Cardiac muscle cell (in vitro differentiated cells and primary cell): Measurements from ENCODE around the gene MOV10L1. TPM values are rescaled to one million over a fixed set of nuclear protein-coding genes. Genes with fewer than 3 reads are reported as not detected.
"Not testable (repeated sequence)": the region's sequence is repeated elsewhere in the genome, so short reads cannot be mapped to it uniquely, and the experiment has no call there.

Experiments
- DNase-seq, 2 donors: peaks; one replicate each; pipeline versions ENCODE4 v3.0.0 to v3.0.0-alpha.2; 2010 to 2017; ENCODE audit warnings: low read depth in 1 of 2, low spot score in 1 of 2
- H3K27ac ChIP-seq: fragments of 200-600 bp; sonication (generic); 2 replicates; pipeline ENCODE4 v1.5.1; 2016
- H3K27me3 ChIP-seq: fragments of 200-600 bp; sonication (generic); 2 replicates; pipeline ENCODE4 v1.6.0; 2016; ENCODE audit warnings: control low read depth
- H3K36me3 ChIP-seq: fragments of 200-600 bp; sonication (generic); 2 replicates; pipeline ENCODE4 v1.5.1; 2016; ENCODE audit warnings: control low read depth
- H3K4me1 ChIP-seq: fragments of 200-600 bp; sonication (generic); 2 replicates; pipeline ENCODE4 v1.8.1; 2017; ENCODE audit warnings: low read depth, mild to moderate bottlenecking, mixed run types
- H3K4me3 ChIP-seq: fragments of 200-600 bp; sonication (generic); 2 replicates; pipeline ENCODE4 v1.5.1; 2016; ENCODE audit warnings: mild to moderate bottlenecking
- H3K9me3 ChIP-seq: fragments of 200-600 bp; sonication (generic); 2 replicates; pipeline ENCODE4 v1.5.1; 2017; ENCODE audit warnings: low read depth, mild to moderate bottlenecking, control low read depth
- CTCF ChIP-seq: IDR thresholded peaks from 2 replicates; pipeline ENCODE4 v1.5.1; 2012; ENCODE audit warnings: low read depth, mild to moderate bottlenecking, low read length
- polyA plus RNA-seq: library from polyadenylated mRNA; unstranded; fragments of >200 nt; fragmentation: Nextera tagmentation; extraction: Ambion mirVana; gene quantifications from 2 replicates; pipeline ENCODE4 v1.2.1, GENCODE V29; 2016
- total RNA-seq: library from RNA; depleted of rRNA; stranded (reverse); fragments of >200 nt; gene quantifications from 2 replicates; pipeline ENCODE4 v1.2.3, GENCODE V29; 2016

Gene MOV10L1
- total and polyA plus RNA-seq, 2 experiments from 2014 or later = 1.1 TPM; not detected in 1

- peaks cover 5% of the 10 kb centered on the region for H3K4me1 ChIP-seq
- H3K27ac ChIP-seq = no peak overlapping the region
- TF ChIP-seq CTCF = no peak
- no peaks in the 10 kb centered on the region for H3K9me3 ChIP-seq
- H3K4me3 ChIP-seq = no peak overlapping the region
- no peak for DNase-seq
- H3K27me3 ChIP-seq = no peaks in the 10 kb centered on the region
- H3K36me3 ChIP-seq = no peaks in the 10 kb centered on the region
Observed at GRCh38 chr22:50134481-50134880, 44.7 kb downstream of the MOV10L1 start.

GRCh38 chr22:50136581-50137015 is 46.8 kb downstream of the MOV10L1 start:
- no peak overlapping the region for H3K27ac ChIP-seq
- no peaks in the 10 kb centered on the region for H3K27me3 ChIP-seq
- H3K36me3 ChIP-seq = no peaks in the 10 kb centered on the region
- H3K4me3 ChIP-seq = no peak overlapping the region
- H3K9me3 ChIP-seq = no peaks in the 10 kb centered on the region
- no peak for TF ChIP-seq CTCF
- H3K4me1 ChIP-seq = peaks cover 5% of the 10 kb centered on the region
- peak; percentile 24 to 63 for DNase-seq

DNA sequence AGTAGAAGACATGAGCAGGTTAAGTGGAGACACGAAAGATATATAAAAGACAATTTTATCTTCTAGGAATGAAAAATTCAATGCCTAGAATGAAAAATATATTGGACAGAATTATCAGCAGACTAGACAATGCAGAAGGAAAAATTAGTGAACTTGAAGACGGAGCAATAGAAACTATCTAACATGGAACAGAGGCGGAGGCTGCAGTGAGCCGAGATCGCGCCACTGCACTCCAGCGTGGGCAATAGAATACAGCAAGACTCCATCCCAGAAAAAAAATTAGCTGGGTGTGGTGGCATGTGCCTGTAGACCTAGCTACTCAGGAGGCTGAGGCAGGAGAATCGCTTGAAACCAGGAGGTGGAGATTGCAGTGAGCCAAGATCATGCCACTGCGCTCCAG is 47.5 kb downstream of the MOV10L1 start:
- H3K27me3 ChIP-seq, H3K4me3 ChIP-seq, H3K4me1 ChIP-seq, H3K36me3 ChIP-seq, H3K9me3 ChIP-seq, H3K27ac ChIP-seq, DNase-seq: not testable (repeated sequence)

- Histone ChIP-seq H3K4me1 (peaks cover 7% of the 10 kb centered on the region), H3K36me3 (no peaks in the 10 kb centered on the region), H3K27ac (no peak overlapping the region), H3K4me3 (no peak overlapping the region), H3K27me3 (no peaks in the 10 kb centered on the region), H3K9me3 (no peaks in the 10 kb centered on the region)
- no peak for TF ChIP-seq CTCF
- DNase-seq = no peak
Observed at GRCh38 chr22:50138041-50138440, 48.2 kb downstream of the MOV10L1 start.

- Histone ChIP-seq H3K9me3 (no peaks in the 10 kb centered on the region), H3K36me3 (no peaks in the 10 kb centered on the region), H3K27me3 (no peaks in the 10 kb centered on the region), H3K4me1 (peaks cover 7% of the 10 kb centered on the region), H3K4me3 (no peak overlapping the region), H3K27ac (no peak overlapping the region)
- no peak for DNase-seq
- TF ChIP-seq CTCF = no peak
Observed at GRCh38 chr22:50138988-50139387, 49.2 kb downstream of the MOV10L1 start.

DNA sequence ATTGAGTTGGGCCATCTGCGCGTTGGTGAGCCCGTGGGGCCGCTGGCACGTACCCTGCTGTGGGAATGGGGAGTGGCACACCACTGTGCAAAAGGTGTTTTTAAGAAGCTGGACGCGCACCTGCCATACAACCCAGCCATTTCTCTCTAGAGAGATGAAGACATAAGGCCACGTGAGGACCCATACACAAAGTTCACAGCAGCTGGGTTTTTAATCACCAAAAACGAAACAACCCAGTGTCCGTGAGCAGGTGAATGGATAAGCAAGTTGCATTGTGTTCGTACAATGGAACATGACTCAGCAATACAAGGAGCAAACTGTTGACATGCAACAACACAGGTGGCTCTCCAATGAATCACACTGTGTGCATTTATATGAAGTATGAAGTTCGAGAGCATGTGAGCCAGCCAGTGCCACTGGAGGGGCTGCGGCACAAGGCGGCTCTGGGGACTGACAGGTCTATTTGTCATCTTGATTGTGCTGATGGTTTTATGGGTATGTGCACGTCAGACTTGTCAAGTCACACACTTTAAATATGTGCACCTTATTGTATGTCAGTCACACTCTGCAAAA is 50.1 kb downstream of the MOV10L1 start:
- Histone ChIP-seq H3K27me3 (no peaks in the 10 kb centered on the region), H3K9me3 (no peaks in the 10 kb centered on the region), H3K36me3 (no peaks in the 10 kb centered on the region), H3K4me1 (peaks cover 7% of the 10 kb centered on the region), H3K27ac (no peak overlapping the region), H3K4me3 (no peak overlapping the region)
- no peak for TF ChIP-seq CTCF
- DNase-seq = no peak
